Fibroblast of skin of right quadriceps (primary cell): ENCODE results near the gene FBXW2.
A peak's percentile ranks its signal among the peaks of the same experiment; 100 is the strongest.
"Not testable (repeated sequence)": the region's sequence is repeated elsewhere in the genome, so short reads cannot be mapped to it uniquely, and the experiment has no call there.

Source experiments
- DNase-seq: peaks from one replicate; pipeline ENCODE4 v3.0.0-alpha.2; 2013

FBXW2 gene, protein sequence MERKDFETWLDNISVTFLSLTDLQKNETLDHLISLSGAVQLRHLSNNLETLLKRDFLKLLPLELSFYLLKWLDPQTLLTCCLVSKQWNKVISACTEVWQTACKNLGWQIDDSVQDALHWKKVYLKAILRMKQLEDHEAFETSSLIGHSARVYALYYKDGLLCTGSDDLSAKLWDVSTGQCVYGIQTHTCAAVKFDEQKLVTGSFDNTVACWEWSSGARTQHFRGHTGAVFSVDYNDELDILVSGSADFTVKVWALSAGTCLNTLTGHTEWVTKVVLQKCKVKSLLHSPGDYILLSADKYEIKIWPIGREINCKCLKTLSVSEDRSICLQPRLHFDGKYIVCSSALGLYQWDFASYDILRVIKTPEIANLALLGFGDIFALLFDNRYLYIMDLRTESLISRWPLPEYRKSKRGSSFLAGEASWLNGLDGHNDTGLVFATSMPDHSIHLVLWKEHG

DNA sequence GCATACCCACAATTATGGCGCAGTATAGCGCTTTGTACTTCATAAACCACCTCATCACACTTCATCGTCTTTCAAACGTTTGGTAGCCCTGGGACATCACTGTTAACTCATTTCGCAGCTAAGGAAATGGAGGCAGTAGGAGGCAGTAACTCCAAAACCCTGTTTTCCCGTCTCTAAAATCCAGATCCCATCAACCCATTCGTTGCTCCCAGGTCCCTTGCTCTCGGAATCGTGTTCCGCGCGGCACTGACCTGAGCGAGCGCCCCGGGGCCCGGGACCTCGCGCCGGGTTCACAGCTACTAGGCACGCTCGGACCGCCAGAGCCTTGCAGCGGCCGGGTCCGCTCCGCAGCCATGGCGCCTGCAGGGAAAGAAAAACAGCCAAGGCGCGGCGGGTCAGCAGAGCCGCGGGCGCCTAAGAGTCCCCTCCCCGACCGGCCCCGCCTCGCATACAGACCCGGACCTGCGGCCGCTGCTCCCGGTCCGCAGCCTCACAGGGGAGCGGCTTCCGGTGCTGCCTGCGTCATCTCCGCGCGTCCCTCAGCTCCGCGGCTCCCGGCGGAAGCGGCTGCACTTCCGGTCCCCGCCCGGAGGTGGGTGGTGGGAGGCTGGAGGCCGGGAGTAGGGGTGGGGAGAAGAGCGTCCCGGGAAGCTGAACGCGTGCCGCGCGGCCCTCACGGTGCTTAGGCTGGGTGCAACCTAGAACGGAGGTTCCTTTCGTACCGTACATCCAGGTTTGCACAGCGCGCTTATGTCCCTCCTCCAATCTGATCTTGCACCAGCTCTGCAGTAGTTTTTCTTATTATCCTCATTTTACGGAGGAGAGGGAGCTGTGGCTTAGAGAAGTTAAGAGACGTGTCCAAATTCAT lies at the start of gene FBXW2:
Gene FBXW2, minus strand, starts transcription at position 519 of the 868 bp plus-strand sequence. CDS start 5,158 bp downstream, outside the sequence.
- DNase-seq = peak; percentile 88

DNA sequence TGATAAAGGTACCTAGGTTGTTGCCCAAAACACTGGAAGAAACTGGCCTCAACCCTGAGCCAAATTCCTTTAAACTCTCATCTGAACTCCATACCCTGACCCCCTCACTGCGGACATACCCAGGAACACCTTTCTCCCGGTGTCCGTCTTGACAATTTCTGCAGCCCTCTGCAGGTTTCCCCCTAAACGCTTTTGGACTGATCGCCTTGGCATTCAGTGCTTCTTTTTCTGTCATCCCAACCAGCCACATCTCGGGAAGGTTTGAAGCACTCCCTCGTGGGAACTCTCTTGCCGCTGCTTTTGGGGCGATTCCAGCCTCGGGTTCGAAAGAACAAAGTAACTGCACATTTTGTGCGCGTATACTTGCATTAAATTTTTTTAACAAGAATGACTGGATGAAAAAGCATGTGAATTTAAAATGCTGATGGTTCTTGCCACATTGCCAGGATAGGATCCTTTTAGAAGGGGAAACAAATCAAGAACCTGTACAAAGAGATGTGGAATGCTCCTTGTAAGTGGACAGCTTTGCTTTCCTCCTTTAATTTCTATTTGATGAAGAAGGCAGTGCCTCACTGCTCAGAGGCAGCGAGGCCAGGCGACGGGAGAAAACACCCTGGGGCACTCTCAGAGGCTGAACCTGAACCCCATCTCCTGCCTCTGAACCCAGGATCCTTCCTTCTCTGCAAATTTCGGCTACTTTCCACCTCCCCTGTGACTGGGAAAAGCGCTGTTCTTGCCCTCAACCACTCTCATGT lies 48.9 kb upstream of the FBXW2 start:
- no peak for DNase-seq

DNA sequence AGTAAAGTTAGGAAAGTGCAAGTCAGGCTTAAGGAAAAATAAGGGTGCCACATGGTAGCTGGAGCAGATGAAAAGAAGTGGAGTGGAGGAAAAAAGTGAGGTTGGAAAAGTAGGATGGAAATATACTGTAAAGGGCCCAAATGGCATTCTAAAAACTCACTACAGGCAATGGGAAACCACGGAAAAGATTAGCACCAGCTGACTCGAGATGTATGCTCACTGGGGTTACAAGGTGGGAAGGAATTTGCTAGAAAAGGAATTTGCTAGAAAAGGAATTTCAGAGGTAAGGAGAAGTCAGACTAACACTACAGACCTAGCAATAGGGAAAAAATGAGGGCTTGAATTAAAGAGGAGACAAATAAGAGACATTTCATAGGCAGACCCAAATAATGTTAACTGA lies 45.9 kb upstream of the FBXW2 start:
- no peak for DNase-seq

DNA sequence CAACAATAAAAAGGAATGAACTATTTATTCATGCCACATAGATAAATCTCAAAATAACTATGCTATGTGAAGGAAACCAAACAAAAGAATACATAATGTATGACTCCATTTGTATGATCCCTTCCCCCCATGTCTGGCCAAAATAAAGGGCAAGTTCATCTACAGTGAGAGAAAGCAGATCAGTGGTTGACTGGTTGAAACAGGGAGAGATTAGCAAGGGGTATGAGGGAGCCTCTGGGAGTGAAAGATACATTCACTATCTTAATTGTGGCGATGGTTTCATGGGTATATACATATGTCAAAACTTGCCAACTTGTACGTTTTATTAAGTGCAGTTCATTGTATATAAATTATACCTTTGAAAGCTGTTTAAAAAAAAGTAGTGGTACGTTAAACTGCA lies 44.7 kb upstream of the FBXW2 start:
- DNase-seq = no peak

DNA sequence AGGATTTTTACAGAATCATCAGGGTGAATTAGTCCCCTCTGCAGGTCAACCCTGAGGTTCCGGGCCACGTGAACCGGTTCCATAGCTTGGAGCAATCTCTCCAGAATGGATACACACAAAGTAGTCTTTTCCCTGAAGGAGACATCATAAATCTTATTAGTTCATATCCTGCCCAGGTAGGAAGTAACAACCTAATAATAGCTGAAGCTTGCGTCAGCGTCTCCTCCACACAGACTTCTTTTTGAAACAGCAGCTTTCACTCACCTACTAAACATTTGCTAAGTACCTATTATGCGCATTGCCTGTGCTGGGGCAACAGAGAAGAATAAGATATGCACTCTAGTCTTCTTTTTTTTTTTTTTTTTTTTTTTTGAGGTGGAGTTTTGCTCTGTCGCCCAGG lies 40.1 kb upstream of the FBXW2 start:
- no peak for DNase-seq

DNA sequence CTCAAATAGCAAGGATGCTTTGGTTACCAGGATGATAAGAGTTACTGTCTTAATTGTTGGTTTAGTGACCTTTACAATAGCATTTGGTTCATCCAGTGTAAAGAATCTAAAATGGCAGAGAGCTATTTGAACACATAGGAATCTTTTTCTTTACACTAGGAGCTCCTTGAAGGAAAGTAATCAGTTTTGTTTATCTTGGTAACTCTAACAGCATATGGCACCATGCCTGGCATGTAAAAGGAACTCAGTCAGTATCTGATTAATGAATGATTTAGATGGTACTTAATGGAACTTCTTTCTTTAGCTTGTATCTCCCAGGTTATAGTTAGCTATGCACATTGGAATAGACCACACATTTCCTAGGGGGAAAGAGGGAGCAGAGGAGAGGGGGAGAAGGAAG lies 39.6 kb upstream of the FBXW2 start:
- no peak for DNase-seq

DNA sequence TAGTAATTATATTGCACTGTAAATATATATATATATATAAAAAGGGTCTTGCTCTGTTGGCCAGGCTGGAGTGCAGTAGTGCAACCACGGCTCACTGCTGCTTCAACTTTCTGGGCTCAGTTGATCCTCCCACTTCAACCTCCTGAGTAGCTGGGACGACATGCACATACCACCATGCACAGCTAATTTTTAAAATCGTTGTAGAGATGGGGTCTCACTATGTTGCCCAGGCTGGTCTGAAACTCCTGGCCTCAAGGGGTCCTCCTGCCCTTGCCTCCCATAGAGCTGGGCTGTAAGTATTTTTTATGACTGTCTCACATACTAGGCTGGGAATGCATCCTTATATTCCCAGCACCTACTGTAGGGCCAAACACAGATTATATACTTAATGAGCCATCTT lies 37.6 kb upstream of the FBXW2 start:
- DNase-seq = no peak

DNA sequence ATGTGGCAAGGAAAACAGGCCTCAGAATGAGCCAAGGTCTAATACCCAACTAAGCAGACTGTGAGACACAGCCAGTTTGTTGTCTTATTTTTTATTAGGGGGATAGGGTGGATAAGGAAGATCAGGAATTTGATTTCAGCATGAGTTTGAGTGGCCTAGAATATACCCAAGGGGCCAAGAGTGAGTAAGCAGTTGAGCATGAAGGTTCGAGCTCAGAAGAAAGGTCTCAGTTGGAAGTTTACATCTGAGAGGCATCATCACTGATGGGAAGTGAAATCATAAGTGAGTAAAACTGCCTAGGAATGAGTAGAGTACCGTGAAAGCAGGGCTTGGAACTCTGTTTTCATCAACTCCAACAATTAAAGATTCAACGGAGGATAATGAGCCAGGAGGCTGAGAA lies 36.9 kb upstream of the FBXW2 start:
- peak; percentile 43 for DNase-seq

DNA sequence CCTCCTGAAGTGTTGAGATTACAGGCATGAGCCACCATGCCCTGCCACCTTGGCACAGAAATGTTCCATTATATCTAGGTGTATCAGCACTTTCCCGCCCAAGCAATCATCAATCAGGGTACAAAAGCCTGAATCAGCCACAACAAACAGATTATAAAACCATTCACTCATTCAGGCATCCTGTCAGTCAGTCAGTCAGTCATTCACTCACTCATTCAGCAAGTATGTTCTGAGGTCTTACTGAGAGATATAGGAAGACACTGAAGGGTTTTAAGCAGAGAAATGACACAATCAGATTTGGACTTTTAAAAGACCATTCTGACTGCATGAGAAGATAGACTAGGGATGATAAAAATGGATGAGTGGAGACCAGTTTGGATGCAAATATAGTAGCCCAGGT lies 36.4 kb upstream of the FBXW2 start:
- no peak for DNase-seq

DNA sequence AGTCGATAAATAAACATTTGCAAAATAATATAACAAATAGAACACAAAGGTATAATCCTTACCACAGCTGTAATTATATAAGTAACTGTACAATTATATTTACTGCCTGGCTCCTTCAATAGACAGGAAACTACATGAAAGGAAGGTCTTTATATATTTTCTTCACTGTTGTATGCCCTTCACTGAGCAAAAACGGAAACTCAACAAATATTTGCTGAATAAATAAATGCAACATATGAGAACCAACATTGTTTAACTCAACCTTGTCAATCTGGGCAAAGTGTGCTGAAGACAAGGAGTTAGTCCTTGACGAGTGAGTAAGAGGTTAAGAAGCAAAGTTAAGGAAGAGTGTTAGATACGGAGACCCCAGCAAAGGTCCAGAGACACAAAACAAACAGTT lies 26.9 kb upstream of the FBXW2 start:
- DNase-seq = no peak

DNA sequence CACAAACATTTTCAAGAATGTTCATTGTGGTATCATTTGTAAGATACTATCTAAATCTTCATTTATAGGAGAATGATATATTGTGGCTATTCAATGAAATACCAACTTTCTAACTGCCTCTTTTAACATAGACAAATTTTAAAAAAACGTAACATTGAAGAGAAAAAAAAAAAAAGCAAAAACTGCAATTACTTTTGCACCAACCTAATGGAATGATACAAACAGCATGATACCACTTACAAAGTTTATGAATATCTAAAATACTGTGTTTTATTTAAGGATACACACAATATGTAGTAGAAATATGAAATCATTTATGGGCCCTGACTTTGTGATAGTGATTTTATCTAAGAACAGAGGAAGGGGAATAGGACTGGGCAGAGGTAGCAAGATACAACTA lies 25.4 kb upstream of the FBXW2 start:
- no peak for DNase-seq

DNA sequence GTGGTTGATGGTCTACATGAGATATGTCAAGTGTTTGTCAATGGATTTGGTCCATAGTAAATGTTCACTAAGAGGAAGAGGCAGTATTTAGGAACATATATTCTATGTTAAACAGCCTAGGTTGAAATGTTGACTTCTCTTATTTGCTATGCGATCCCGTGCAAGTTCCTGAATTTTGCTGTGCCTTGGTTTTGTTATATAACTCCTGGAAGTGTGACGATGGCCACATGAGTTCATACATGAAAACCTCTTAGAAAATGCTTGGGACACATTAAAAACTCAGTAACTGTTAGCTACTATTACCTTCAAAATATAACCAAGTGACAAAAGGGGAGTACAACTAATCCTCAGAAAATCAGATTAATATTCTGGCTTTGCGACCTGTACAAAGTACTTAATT lies 21.9 kb upstream of the FBXW2 start:
- no peak for DNase-seq

DNA sequence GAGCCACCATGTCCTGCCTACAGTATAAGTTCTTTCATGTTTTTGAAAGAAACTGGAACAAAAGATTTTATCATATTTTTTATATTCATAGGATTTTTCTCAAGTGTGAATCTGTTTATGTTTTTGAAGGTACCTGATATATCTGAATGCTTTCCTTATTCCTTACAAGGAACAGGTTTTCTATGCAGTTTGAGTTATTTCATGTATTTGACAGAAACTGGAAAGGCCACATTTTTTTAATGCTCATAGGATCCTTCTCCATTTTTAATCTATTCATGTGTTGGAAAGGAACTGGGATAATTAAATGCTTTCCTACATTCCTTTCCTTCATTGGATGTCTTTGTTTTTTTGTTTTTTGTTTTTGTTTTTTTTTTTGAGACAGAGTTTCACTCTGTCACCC lies 15.7 kb upstream of the FBXW2 start:
- DNase-seq = no peak

DNA sequence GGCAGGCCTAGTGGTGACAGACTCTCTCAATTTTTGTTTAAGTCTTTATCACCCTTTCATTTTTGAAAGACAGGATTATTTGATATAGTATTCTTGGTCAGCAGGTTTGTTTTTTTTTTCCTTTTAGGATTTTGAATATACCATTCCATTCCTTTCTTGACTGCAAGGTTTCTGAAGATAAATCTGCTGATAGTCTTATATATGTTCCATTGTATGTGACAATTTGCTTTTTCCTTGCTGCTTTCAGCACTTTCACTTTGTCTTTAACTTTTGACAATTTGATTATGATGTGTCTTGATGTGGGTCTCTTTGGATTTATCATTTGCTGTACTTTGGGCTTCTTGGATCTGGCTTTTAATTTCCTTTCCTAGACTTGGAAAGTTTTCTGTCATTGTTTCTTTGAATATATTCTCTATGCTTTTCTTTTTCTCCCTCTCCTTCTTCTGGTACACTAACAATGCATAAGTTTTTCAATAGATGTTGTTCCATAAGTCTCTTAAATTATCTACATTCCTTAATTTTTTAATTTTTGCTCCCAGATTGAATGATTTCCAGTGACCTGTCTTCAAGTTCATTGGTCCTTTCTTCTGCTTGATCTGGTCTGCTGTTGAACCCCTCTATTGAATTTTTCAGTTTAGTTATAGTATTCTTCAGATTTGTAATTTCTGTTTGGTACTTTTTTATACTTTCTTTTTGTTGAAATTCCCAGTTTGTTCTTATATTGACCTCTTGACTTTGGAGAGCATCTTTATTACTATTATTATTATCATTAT lies 14.6 kb upstream of the FBXW2 start:
- no peak for DNase-seq

DNA sequence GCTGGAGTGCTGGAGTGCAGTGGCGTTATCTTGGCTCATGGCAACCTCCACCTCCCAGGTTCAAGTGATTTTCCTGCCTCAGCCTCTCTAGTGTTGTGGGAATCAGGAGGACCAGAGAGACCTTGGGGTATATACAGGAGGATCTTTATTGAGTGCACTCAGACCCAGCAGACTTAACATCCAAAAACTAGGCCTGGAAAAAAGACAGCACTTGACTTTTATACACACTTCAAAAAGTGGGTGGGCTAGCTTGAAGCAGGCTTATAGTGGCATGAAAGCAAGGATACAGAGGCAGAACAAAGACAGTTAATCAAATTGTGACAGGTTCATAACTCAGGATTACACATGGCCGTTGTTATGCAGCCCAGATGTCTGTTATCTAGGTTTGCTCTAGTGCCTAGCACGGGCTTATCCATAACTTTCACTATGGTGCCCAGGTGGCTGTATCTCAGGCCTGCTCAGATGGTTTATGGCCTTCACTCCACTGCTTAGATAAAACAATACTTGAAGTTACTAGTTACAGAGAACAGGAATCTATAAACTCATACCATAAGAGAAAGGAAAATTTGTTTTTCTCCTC lies 11.7 kb upstream of the FBXW2 start:
- not testable (repeated sequence) for DNase-seq

DNA sequence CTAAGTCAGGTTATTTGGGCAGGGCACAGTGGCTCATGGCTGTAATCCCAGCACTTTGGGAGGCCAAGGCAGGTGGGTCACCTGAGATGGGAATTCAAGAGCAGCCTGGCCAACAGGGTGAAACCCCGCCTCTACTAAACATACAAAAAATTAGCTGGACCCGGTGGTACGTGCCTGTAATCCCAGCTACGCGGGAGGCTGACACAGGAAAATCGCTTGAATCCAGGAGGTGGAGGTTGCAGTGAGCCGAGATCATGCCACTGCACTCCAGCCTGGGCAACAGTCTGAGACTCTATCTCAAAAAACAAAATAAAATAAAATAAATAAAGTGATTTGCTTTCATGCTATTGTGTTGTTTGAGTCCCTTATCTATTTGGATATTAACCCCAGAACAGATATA lies 8.2 kb upstream of the FBXW2 start:
- DNase-seq = no peak

DNA sequence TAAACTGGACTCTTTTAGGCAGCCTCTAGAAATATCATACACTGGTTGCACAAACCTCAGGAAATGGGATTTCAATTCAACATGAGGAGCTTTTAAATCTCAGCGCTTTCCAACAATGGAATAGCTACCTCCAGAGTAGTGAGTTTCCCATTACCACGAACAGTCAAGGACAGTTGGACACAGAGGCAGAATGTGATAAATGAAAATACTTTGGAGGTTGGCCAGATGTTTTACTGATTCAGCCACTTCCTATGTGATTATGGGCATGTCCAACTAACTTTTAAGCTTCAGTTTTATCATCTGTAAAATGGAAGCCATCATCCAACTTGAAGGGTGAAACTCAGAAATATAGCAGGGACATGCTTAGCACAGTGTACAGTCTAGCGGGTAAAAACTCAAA lies 2.1 kb downstream of the FBXW2 start:
- DNase-seq = no peak

DNA sequence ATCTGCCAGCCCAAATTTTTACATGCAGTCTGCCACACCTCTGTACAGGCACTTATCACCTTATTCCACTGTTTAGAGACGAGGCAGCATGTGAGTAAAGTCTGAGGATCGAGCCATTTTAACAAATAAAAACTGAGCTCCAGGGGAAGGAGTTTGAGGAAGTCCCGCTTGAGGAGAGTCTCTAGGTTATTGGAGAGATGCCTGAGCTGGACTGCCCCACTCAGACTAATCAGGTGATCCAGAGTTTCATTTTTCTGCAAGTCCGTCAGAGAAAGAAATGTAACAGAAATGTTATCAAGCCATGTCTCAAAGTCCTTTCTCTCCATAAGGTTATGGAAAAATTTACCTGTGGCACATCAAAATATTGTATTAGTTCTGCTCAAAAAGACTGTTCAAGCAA lies 5.3 kb downstream of the FBXW2 start:
- no peak for DNase-seq

DNA sequence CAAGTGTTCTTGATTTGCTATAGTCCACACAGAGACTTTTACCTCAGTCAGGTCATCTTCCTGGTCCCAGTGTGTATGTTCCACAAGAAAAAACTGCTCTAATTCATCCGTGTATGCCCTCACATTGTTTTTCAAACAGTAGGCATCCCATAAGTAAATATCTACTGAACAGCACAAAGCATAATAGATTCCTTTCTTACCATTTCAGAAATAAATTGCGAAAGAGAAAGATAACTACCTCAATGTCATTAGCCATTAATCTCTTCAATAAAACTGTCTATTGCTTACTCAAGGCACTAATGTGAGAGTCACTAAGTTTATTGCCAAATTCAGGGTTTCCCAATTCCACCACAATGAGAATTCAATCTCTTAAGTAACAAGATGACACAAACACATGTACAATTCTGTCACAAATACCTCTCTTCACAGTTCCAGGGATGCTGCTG lies 9.6 kb downstream of the FBXW2 start:
- DNase-seq = peak; percentile 76

DNA sequence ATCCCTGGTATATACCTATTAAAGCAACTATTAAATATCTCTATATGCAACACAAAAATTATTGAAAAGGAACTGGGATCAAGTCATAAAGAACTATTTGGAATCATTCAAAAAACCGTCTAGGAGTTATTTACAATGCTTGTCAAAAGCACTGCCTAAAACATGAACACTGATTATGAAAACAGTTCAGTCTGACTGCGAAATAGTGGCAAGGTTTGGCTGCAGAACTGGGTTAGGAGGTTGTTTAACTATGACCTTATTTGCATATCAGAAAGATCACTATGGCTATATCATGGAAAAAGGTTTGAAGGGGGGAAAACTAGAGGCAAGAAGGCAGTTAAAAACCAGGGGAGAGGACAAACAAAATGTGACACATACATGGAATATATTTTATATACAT lies 12.0 kb downstream of the FBXW2 start:
- no peak for DNase-seq

DNA sequence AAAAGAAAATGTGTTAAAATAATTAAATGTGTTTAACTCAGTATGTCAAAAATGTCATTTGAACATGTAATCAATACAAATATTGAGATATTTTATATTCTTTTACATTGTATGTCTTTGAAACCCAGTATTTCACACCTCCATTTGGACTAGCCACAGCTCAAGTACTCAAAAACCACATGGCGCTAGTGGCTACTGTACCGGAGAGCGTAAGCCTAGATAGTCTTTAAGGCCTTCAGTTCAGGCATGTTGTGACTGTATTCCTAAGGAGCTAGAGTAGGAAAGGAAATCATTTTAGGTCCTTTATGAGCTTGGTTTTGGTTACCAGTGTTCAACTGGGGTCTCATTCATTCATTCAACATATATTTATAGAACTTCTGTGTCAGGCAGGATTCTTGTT lies 12.8 kb downstream of the FBXW2 start:
- DNase-seq = no peak

DNA sequence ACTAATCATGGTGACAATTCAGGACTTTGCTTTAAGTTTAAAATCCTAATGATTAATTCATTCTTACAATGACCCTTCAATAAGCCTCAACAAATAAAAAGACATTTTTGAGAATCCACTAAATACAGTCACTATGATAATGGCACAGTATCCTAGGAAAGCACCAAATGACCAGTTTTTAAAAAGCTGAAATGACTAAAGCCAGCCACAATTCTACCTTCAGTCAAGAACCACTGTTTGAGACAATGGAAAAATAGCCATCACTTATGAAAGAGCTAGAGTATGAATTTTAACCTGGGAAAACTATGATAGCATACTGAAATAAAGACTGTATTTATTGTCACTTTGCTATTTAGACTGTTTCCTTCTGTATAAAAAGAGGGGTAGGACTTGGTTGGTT lies 14.0 kb downstream of the FBXW2 start:
- no peak for DNase-seq
